ENCODE data around the gene WBP2.
A peak's percentile ranks its signal among the peaks of the same experiment; 100 is the strongest.
"Not testable (repeated sequence)": the region's sequence is repeated elsewhere in the genome, so short reads cannot be mapped to it uniquely, and the experiment has no call there.

Gene WBP2

GRCh38 chr17:75888484-75888883 is 33.3 kb upstream of the WBP2 start:
- no peak for DNase-seq

GRCh38 chr17:75885860-75886259 is 30.7 kb upstream of the WBP2 start:
- not testable (repeated sequence) for DNase-seq

- no peak for DNase-seq
Observed at GRCh38 chr17:75885431-75885830, 30.3 kb upstream of the WBP2 start.

GRCh38 chr17:75881678-75882454 is 26.7 kb upstream of the WBP2 start:
- no peak for DNase-seq

GRCh38 chr17:75880266-75880665 is 25.1 kb upstream of the WBP2 start:
- DNase-seq = no peak

GRCh38 chr17:75878174-75878998 is 23.3 kb upstream of the WBP2 start, which contains the start of gene TRIM47:
TSS of gene TRIM47 (minus strand) at chr17:75878581. CDS start at chr17:75878548, 33 bp downstream.
- no peak for DNase-seq

- DNase-seq = peak; percentile 27
Observed at GRCh38 chr17:75877752-75878173, 22.6 kb upstream of the WBP2 start.

GRCh38 chr17:75876938-75877751 is 22.0 kb upstream of the WBP2 start:
- no peak for DNase-seq

GRCh38 chr17:75876190-75876937 is 21.2 kb upstream of the WBP2 start:
- DNase-seq = peak; percentile 92

- no peak for DNase-seq
Observed at GRCh38 chr17:75875940-75876189, 20.7 kb upstream of the WBP2 start.

- no peak for DNase-seq
Observed at GRCh38 chr17:75875182-75875939, 20.2 kb upstream of the WBP2 start.

- DNase-seq = no peak
Observed at GRCh38 chr17:75874323-75875181, 19.4 kb upstream of the WBP2 start.

- no peak for DNase-seq
Observed at GRCh38 chr17:75873587-75874322, 18.6 kb upstream of the WBP2 start.

GRCh38 chr17:75872434-75873351 is 17.6 kb upstream of the WBP2 start:
- peak; percentile 54 for DNase-seq

GRCh38 chr17:75870228-75870627 is 15.1 kb upstream of the WBP2 start:
- DNase-seq = not testable (repeated sequence)

- no peak for DNase-seq
Observed at GRCh38 chr17:75869282-75870141, 14.4 kb upstream of the WBP2 start.

GRCh38 chr17:75868730-75869281 is 13.7 kb upstream of the WBP2 start:
- not testable (repeated sequence) for DNase-seq
